ENCODE measurements around the gene HS3ST6. TPM values are rescaled to one million over a fixed set of nuclear protein-coding genes. Genes with fewer than 3 reads are reported as not detected.
"Not testable (repeated sequence)": the region's sequence is repeated elsewhere in the genome, so short reads cannot be mapped to it uniquely, and the experiment has no call there.

Gene HS3ST6
- total and polyA plus RNA-seq, 4 experiments from 2014 or later, result not detected

- H3K4me1 Mint-ChIP-seq, result no peaks in the 10 kb centered on the region
- Histone ChIP-seq H3K9me3 (ENCODE audit: control insufficient read depth in 1 of 2, low read length in 2 of 2) (no peaks in the 10 kb centered on the region), H3K27me3 (ENCODE audit: insufficient read depth, low read length) (no peaks in the 10 kb centered on the region), H3K27ac (ENCODE audit: low read depth, low read length) (no peak overlapping the region), H3K36me3 (ENCODE audit: insufficient read depth, low read length) (no peaks in the 10 kb centered on the region), H3K4me1 (ENCODE audit: insufficient read depth, low read length) (no peaks in the 10 kb centered on the region), H3K4me3 (ENCODE audit: low read length in 2 of 2) (no peak overlapping the region)
- H3K9me3 Mint-ChIP-seq, result no peaks in the 10 kb centered on the region
- DNase-seq, result no peak
- peaks cover 0 to 8% of the 10 kb centered on the region in 2 donors for H3K27me3 Mint-ChIP-seq
- ChIA-PET POLR2A (ENCODE audit: partially characterized antibody) (no interaction called here), CTCF (ENCODE audit: partially characterized antibody) (no interaction called here)
- intact Hi-C loops (cut with micrococcal nuclease), result no loop called here
- H3K4me3 Mint-ChIP-seq, result no peak overlapping the region
- H3K27ac Mint-ChIP-seq, result no peak overlapping the region
- no peaks in the 10 kb centered on the region for H3K36me3 Mint-ChIP-seq
These were observed 18.4 kb downstream of the HS3ST6 start for GRCh38 chr16:1899641-1900451.

GRCh38 chr16:1897692-1898091 is 20.5 kb downstream of the HS3ST6 start:
- H3K36me3 ChIP-seq (ENCODE audit: insufficient read depth, low read length); DNase-seq; H3K4me3 Mint-ChIP-seq; H3K9me3 Mint-ChIP-seq; H3K4me1 Mint-ChIP-seq; H3K4me3 ChIP-seq (ENCODE audit: low read length in 2 of 2); H3K27ac Mint-ChIP-seq; intact Hi-C loops (cut with micrococcal nuclease); H3K27ac ChIP-seq (ENCODE audit: low read depth, low read length); H3K27me3 Mint-ChIP-seq; H3K9me3 ChIP-seq (ENCODE audit: control insufficient read depth in 1 of 2, low read length in 2 of 2); H3K4me1 ChIP-seq (ENCODE audit: insufficient read depth, low read length); POLR2A ChIA-PET (ENCODE audit: partially characterized antibody); H3K27me3 ChIP-seq (ENCODE audit: insufficient read depth, low read length); H3K36me3 Mint-ChIP-seq: not testable (repeated sequence)
- CTCF ChIA-PET (ENCODE audit: partially characterized antibody), result interaction anchor here (0.7 kb wide), 1 partner anchor 291 kb away, joined by 3 read pairs; no protein-coding TSS in a partner anchor

GRCh38 chr16:1895949-1896675 is 22.1 kb downstream of the HS3ST6 start:
- Histone ChIP-seq H3K9me3 (ENCODE audit: control insufficient read depth in 1 of 2, low read length in 2 of 2) (no peaks in the 10 kb centered on the region), H3K36me3 (ENCODE audit: insufficient read depth, low read length) (no peaks in the 10 kb centered on the region), H3K27me3 (ENCODE audit: insufficient read depth, low read length) (no peaks in the 10 kb centered on the region), H3K27ac (ENCODE audit: low read depth, low read length) (no peak overlapping the region), H3K4me3 (ENCODE audit: low read length in 2 of 2) (no peak overlapping the region), H3K4me1 (ENCODE audit: insufficient read depth, low read length) (no peaks in the 10 kb centered on the region)
- Mint-ChIP-seq H3K4me3 (no peak overlapping the region), H3K27ac (no peak overlapping the region), H3K27me3 (peaks cover 6 to 7% of the 10 kb centered on the region in 2 donors), H3K36me3 (no peaks in the 10 kb centered on the region), H3K9me3 (no peaks in the 10 kb centered on the region), H3K4me1 (no peaks in the 10 kb centered on the region)
- CTCF ChIA-PET (ENCODE audit: partially characterized antibody), result no interaction called here
- intact Hi-C loops (cut with micrococcal nuclease), result no loop called here
- DNase-seq, result no peak
- POLR2A ChIA-PET (ENCODE audit: partially characterized antibody), result no interaction called here

GRCh38 chr16:1895068-1895467 is 23.1 kb downstream of the HS3ST6 start:
- H3K4me1 Mint-ChIP-seq, result no peaks in the 10 kb centered on the region
- Histone ChIP-seq H3K36me3 (ENCODE audit: insufficient read depth, low read length) (no peaks in the 10 kb centered on the region), H3K9me3 (ENCODE audit: control insufficient read depth in 1 of 2, low read length in 2 of 2) (no peaks in the 10 kb centered on the region), H3K4me3 (ENCODE audit: low read length in 2 of 2) (no peak overlapping the region), H3K27me3 (ENCODE audit: insufficient read depth, low read length) (no peaks in the 10 kb centered on the region), H3K27ac (ENCODE audit: low read depth, low read length) (no peak overlapping the region), H3K4me1 (ENCODE audit: insufficient read depth, low read length) (no peaks in the 10 kb centered on the region)
- H3K27ac Mint-ChIP-seq, result no peak overlapping the region
- peaks cover 13 to 14% of the 10 kb centered on the region in 2 donors for H3K27me3 Mint-ChIP-seq
- H3K9me3 Mint-ChIP-seq, result no peaks in the 10 kb centered on the region
- no peak for DNase-seq
- H3K36me3 Mint-ChIP-seq, result no peaks in the 10 kb centered on the region
- ChIA-PET POLR2A (ENCODE audit: partially characterized antibody) (no interaction called here), CTCF (ENCODE audit: partially characterized antibody) (no interaction called here)
- no peak overlapping the region for H3K4me3 Mint-ChIP-seq
- intact Hi-C loops (cut with micrococcal nuclease), result no loop called here

GRCh38 chr16:1890708-1891050 is 27.5 kb downstream of the HS3ST6 start:
- CTCF ChIA-PET (ENCODE audit: partially characterized antibody), result no interaction called here

GRCh38 chr16:1890024-1890707 is 28.0 kb downstream of the HS3ST6 start:
- no peaks in the 10 kb centered on the region for H3K9me3 ChIP-seq (ENCODE audit: control insufficient read depth in 1 of 2, low read length in 2 of 2)
- peaks cover under 1% of the 10 kb centered on the region for H3K27me3 ChIP-seq (ENCODE audit: insufficient read depth, low read length)
- H3K36me3 ChIP-seq (ENCODE audit: insufficient read depth, low read length), result no peaks in the 10 kb centered on the region
- Mint-ChIP-seq H3K4me3 (no peak overlapping the region), H3K4me1 (no peaks in the 10 kb centered on the region), H3K9me3 (peaks cover 0 to 2% (median 0%) of the 10 kb centered on the region in 8 donors), H3K27ac (no peak overlapping the region), H3K27me3 (peaks cover 12 to 14% of the 10 kb centered on the region in 2 donors), H3K36me3 (no peaks in the 10 kb centered on the region)
- H3K4me3 ChIP-seq (ENCODE audit: low read length in 2 of 2), result no peak overlapping the region
- DNase-seq, result no peak
- H3K4me1 ChIP-seq (ENCODE audit: insufficient read depth, low read length), result no peaks in the 10 kb centered on the region
- intact Hi-C loops (cut with micrococcal nuclease), result no loop called here
- ChIA-PET CTCF (ENCODE audit: partially characterized antibody) (no interaction called here), POLR2A (ENCODE audit: partially characterized antibody) (no interaction called here)
- H3K27ac ChIP-seq (ENCODE audit: low read depth, low read length), result no peak overlapping the region

More at GRCh38 chr16:1890708-1891050, 27.5 kb downstream of the HS3ST6 start:
- no peaks in the 10 kb centered on the region for H3K36me3 ChIP-seq (ENCODE audit: insufficient read depth, low read length)
- no peaks in the 10 kb centered on the region for H3K4me1 ChIP-seq (ENCODE audit: insufficient read depth, low read length)
- Mint-ChIP-seq H3K9me3 (peaks cover 0 to 2% (median 0%) of the 10 kb centered on the region in 8 donors), H3K27me3 (peaks cover 11 to 14% of the 10 kb centered on the region in 2 donors), H3K36me3 (no peaks in the 10 kb centered on the region), H3K4me3 (no peak overlapping the region), H3K4me1 (no peaks in the 10 kb centered on the region), H3K27ac (no peak overlapping the region)
- no peak overlapping the region for H3K27ac ChIP-seq (ENCODE audit: low read depth, low read length)
- no peaks in the 10 kb centered on the region for H3K9me3 ChIP-seq (ENCODE audit: control insufficient read depth in 1 of 2, low read length in 2 of 2)
- POLR2A ChIA-PET (ENCODE audit: partially characterized antibody), result no interaction called here
- intact Hi-C loops (cut with micrococcal nuclease), result no loop called here
- DNase-seq, result no peak
- H3K4me3 ChIP-seq (ENCODE audit: low read length in 2 of 2), result no peak overlapping the region
- no peaks in the 10 kb centered on the region for H3K27me3 ChIP-seq (ENCODE audit: insufficient read depth, low read length)

GRCh38 chr16:1887711-1888354 is 30.4 kb downstream of the HS3ST6 start:
- no peaks in the 10 kb centered on the region for H3K36me3 Mint-ChIP-seq
- H3K9me3 Mint-ChIP-seq, result peaks cover 0 to 2% (median 0%) of the 10 kb centered on the region in 8 donors
- peaks cover 4% of the 10 kb centered on the region for H3K27me3 ChIP-seq (ENCODE audit: insufficient read depth, low read length)
- H3K27ac ChIP-seq (ENCODE audit: low read depth, low read length), result no peak overlapping the region
- no peak overlapping the region for H3K4me3 ChIP-seq (ENCODE audit: low read length in 2 of 2)
- ChIA-PET CTCF (ENCODE audit: partially characterized antibody) (no interaction called here), POLR2A (ENCODE audit: partially characterized antibody) (no interaction called here)
- DNase-seq, result no peak
- peaks cover 9 to 18% of the 10 kb centered on the region in 2 donors for H3K27me3 Mint-ChIP-seq
- H3K4me1 Mint-ChIP-seq, result no peaks in the 10 kb centered on the region
- no peaks in the 10 kb centered on the region for H3K4me1 ChIP-seq (ENCODE audit: insufficient read depth, low read length)
- no peak overlapping the region for H3K4me3 Mint-ChIP-seq
- no peak overlapping the region for H3K27ac Mint-ChIP-seq
- H3K9me3 ChIP-seq (ENCODE audit: control insufficient read depth in 1 of 2, low read length in 2 of 2), result no peaks in the 10 kb centered on the region
- intact Hi-C loops (cut with micrococcal nuclease), result no loop called here
- no peaks in the 10 kb centered on the region for H3K36me3 ChIP-seq (ENCODE audit: insufficient read depth, low read length)

All from CD4-positive, alpha-beta memory T cell (primary cell).